Adrenal gland (tissue), 12 donors: Measurements from ENCODE around the gene GALT. TPM values are rescaled to one million over a fixed set of nuclear protein-coding genes. Genes with fewer than 3 reads are reported as not detected.
A peak's percentile ranks its signal among the peaks of the same experiment; 100 is the strongest.

Experiments
- DNase-seq, 7 donors: peaks; one replicate each; pipeline ENCODE4 v3.0.0-alpha.2; 2019 to 2020
- H3K27ac ChIP-seq, 5 donors: fragments of 200-600 bp; sonication (generic) in 4 of 5; 1 replicate in 3 of 5; 2 replicates in 2 of 5; pipeline versions ENCODE4 v1.5.1 to v1.8.0; 2016 to 2020; ENCODE audit warnings: mild to moderate bottlenecking in 1 of 5
- H3K27me3 ChIP-seq: fragments of 200-600 bp; 2 replicates; pipeline ENCODE4 v1.8.0; 2021
- H3K36me3 ChIP-seq, 2 donors: fragments of 200-600 bp; replicated peaks in 1 of 2; 1 replicate in 1 of 2; 2 replicates in 1 of 2; pipeline versions ENCODE4 v1.5.1 to v1.8.0; 2018 to 2022
- H3K4me1 ChIP-seq, 2 donors: fragments of 200-600 bp; replicated peaks in 1 of 2; 1 replicate in 1 of 2; 2 replicates in 1 of 2; pipeline versions ENCODE4 v1.5.1 to v1.8.0; 2018 to 2021
- H3K4me3 ChIP-seq, 4 donors: fragments of 200-600 bp; sonication (generic) in 3 of 4; one replicate each; pipeline ENCODE4 v1.5.1; 2016 to 2018
- H3K9me3 ChIP-seq, 3 donors: fragments of 200-600 bp; sonication (generic) in 1 of 3; replicated peaks in 1 of 3; 1 replicate in 2 of 3; 2 replicates in 1 of 3; pipeline versions ENCODE4 v1.5.1 to v1.8.0; 2016 to 2021
- POLR2A ChIP-seq, 2 donors: fragments of 450-650 bp; IDR thresholded peaks; one replicate each; pipeline ENCODE4 v1.6.1; 2017; ENCODE audit warnings: antibody characterized with exemption in 2 of 2, mild to moderate bottlenecking in 2 of 2, moderate library complexity in 1 of 2
- WGBS, 4 donors: extraction: QIAGEN DNeasy Blood & Tissue Kit in 2 of 4; methylation state at CpG; one replicate each; pipeline versions ENCODE4 v1.1.5 to v1.1.7; 2013 to 2017; 5-methylcytosine and 5-hydroxymethylcytosine counted together
- intact Hi-C, 2 donors: fragments of 100-400 bp; cut with DNase I; formaldehyde crosslinking; loops; one replicate each; pipeline versions ENCODE4 v1.14.1 to v1.15.0; 2022 to 2023
- polyA plus RNA-seq, 3 donors: library from polyadenylated mRNA; stranded (reverse); fragments of 200-250 nt in 2 of 3; fragments of 350-450 nt in 1 of 3; fragmentation: Illumina TruSeq in 1 of 3; extraction: RNeasy Lipid Tissue Mini Kit (QIAGEN cat#74804) in 1 of 3; gene quantifications; one replicate each; pipeline ENCODE4 v1.2.3, GENCODE V29; 2013 to 2014
- total RNA-seq, 9 donors: library from RNA; depleted of rRNA in 4 of 9; stranded (reverse); fragments of >200 nt in 4 of 9; fragments of 120-200 nt in 1 of 9; fragmentation: NEBNext Ultra II Directional in 1 of 9; extraction: Animal tissue kit (Norgen Biotek cat#: 25700) in 1 of 9; gene quantifications; one replicate each; pipeline versions ENCODE4 v1.1.0 to v1.2.4, GENCODE V29; 2013 to 2023
- TF ChIP-seq, protein P1 (sequence below), 6 experiments: fragments of 450-650 bp in 4 of 6; fragments of 200-600 bp in 2 of 6; sonication (generic) in 1 of 6; IDR thresholded peaks; 1 replicate in 5 of 6; 2 replicates in 1 of 6; pipeline versions ENCODE4 v1.5.1 to v1.8.0; 2016 to 2021; ENCODE audit warnings: antibody characterized with exemption in 6 of 6, mild to moderate bottlenecking in 2 of 6, moderate library complexity in 1 of 6
- donor health status: healthy with polysubstance abuse.
- donor health status: Bipolar disorder and iron deficiency.
- donor health status: DM: yes; HTN: yes; CAD: no.
- donor health status: DM: no; HTN: no; CAD: no.
- donor health status: DM: no; HTN: no; CAD: no.
- donor health status: DM: yes; HTN: yes; CAD: no.

The GALT gene
- total and polyA plus RNA-seq, 12 donors: 37.5 to 147 (median 87.6) TPM

DNA sequence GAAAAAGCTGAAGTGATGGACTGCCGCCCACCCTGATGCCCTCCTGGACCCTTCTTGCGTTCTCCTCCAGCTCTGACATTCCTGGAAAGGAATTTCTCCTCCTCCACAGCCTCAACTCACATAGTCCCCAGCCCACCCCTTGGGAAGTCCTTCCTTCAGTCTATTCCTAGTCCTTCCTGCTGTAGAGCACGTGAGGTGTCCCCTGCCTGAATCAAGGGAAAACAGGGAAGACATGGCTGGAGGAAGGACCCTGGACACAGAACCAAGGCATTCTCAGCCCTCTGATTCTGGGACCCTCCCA lies 21.3 kb upstream of the GALT start:
- H3K4me1 ChIP-seq: peaks cover 7 to 18% of the 10 kb centered on the region in 2 donors

DNA sequence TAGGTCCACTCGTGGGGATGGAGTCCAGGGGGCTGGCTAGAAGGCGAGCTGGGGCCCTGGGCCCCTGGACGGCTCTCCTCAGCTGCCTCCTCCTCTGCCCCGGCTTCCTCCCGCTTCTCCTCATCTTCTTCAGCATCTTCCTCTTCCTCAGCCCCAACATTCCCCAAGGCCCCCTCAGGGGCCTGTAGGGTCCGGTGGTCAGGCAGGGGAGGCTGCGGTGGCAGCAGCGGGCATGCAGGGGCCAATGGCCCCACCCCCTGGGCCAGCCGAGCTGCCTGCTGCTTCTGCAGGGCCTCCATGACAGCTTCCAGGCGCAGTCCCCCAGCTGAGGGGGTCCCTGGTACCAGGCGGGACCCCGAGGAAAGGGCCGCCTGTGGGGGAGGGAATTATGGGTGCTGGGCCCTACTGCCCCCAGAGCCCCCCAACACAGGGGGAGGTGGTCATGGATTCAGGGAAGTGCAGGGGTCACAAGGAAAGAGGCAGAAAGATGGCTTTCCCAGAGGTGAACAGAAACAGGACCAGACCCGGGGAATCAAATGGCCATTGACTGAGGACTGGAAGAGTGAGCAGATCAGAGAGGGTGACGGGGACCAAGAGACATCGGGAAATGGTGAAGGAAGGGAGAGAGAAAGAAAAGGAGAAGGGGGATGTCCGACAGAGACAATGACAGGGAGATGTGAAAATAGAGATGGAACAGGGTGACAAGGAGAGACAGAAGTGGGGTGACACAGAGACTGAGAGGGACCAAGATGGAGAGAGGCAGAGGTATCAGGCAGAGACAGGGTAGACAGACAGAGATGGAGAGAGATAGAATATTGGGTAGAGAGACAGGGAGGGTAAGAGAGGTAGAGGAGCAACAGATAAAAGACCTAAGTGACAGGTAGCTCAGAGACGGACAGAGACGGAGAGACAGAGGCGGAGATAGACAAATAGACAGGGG lies 18.5 kb upstream of the GALT start:
- 29 to 35% (median 32%) methylated on average over 15 to 20 of the region's 20 CpGs for WGBS, 4 donors
- Histone ChIP-seq H3K9me3 (no peaks in the 10 kb centered on the region), H3K4me3 (no peak overlapping the region), H3K4me1 (peaks cover 7 to 14% of the 10 kb centered on the region in 2 donors), H3K27me3 (peaks cover 60% of the 10 kb centered on the region), H3K27ac (no peak overlapping the region), H3K36me3 (no peaks in the 10 kb centered on the region)
- TF ChIP-seq POLR2A (IDR thresholded peaks at IDR 0.05): no peak
- TF ChIP-seq, protein P1, sequence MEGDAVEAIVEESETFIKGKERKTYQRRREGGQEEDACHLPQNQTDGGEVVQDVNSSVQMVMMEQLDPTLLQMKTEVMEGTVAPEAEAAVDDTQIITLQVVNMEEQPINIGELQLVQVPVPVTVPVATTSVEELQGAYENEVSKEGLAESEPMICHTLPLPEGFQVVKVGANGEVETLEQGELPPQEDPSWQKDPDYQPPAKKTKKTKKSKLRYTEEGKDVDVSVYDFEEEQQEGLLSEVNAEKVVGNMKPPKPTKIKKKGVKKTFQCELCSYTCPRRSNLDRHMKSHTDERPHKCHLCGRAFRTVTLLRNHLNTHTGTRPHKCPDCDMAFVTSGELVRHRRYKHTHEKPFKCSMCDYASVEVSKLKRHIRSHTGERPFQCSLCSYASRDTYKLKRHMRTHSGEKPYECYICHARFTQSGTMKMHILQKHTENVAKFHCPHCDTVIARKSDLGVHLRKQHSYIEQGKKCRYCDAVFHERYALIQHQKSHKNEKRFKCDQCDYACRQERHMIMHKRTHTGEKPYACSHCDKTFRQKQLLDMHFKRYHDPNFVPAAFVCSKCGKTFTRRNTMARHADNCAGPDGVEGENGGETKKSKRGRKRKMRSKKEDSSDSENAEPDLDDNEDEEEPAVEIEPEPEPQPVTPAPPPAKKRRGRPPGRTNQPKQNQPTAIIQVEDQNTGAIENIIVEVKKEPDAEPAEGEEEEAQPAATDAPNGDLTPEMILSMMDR (IDR thresholded peaks at IDR 0.05): no peak
- intact Hi-C loops: no loop called here
- no peak for DNase-seq

More for the DNA sequence above, 21.3 kb upstream of the GALT start:
- no peak overlapping the region for H3K27ac ChIP-seq
- TF ChIP-seq, protein P1 (IDR thresholded peaks at IDR 0.05): no peak
- TF ChIP-seq POLR2A (IDR thresholded peaks at IDR 0.05): no peak
- H3K27me3 ChIP-seq: peaks cover 69% of the 10 kb centered on the region
- no peaks in the 10 kb centered on the region for H3K36me3 ChIP-seq
- DNase-seq: no peak
- no peak overlapping the region for H3K4me3 ChIP-seq
- intact Hi-C loops: no loop called here
- 54 to 67% (median 66%) methylated on average over 3 of the region's 3 CpGs for WGBS, 4 donors
- no peaks in the 10 kb centered on the region for H3K9me3 ChIP-seq

DNA sequence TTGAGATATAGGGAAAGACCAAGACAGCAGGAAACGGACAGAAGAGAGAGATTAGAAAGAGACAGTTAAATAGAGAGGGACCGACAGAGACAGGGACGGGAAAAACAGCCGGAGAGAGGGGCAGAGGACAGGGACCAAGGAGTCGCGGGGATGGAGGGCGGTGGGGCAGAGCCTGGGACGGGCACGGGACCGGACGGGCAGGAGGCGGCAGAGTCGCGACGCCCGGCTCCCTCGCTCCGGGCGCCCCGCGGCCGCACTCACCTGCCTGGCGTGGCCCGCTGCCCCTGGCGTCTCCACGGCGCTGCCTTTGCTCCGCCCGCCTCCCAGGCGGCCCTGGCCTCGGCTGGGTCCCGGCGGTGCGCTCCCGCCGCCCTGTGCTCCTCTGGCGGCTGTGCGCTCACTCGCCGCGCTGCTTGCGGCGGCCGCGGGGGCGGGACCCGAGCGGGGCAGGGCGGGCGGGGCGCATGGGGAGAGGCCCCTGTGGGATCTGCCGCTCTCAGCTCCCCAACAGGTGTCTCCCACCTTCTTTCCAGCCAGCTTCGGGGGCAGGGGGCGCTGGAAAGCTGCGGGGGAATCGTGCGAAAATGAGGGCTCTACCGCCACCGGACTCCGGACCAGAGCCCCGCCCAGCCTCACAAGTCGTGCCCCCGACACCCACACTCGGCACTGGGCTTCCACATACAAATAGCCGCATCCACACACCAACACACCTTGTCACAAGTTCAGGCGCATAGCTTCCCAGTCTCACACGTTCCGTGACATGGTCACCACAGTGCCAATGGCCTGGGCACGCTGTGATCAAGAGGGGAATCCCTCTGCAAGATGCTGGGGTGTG lies 17.6 kb upstream of the GALT start, which contains the start of gene ARID3C:
Gene ARID3C (minus strand): TSS at position 411 of the 835 bp plus-strand sequence. CDS start 1,052 bp downstream, outside the sequence.
- no peaks in the 10 kb centered on the region for H3K36me3 ChIP-seq
- H3K9me3 ChIP-seq: no peaks in the 10 kb centered on the region
- 2 to 6% (median 2%) methylated on average over 19 to 69 of the region's 69 CpGs for WGBS, 4 donors
- TF ChIP-seq, protein P1 (IDR thresholded peaks at IDR 0.05): no peak
- TF ChIP-seq POLR2A (IDR thresholded peaks at IDR 0.05): no peak
- H3K27me3 ChIP-seq: peaks cover 51% of the 10 kb centered on the region
- H3K27ac ChIP-seq: no peak within 1 kb of the TSS
- H3K4me1 ChIP-seq: peaks cover 7 to 11% of the 10 kb centered on the region in 2 donors
- peak in 1 of 7 donors; percentile 47 for DNase-seq
- intact Hi-C loops: no loop called here
- peak within 1 kb of the TSS in 2 of 4 donors; percentile 11 to 52 for H3K4me3 ChIP-seq

DNA sequence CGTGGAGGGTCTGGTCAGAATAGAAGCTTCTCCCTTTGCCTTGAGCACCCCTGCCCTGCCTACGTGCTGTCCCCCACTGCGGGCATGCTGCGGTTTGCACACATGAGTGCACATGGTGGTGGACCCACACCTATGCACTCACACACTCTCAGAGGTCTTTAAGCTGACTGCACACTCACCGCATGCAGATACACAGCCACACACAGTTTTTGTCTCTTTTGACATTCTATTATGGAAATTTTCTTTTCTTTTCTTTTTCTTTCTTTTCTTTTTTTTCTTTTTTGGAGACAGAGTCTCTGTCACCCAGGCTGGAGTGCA lies 17.0 kb upstream of the GALT start:
- no peaks in the 10 kb centered on the region for H3K36me3 ChIP-seq
- DNase-seq: no peak
- peaks cover 47% of the 10 kb centered on the region for H3K27me3 ChIP-seq
- H3K4me1 ChIP-seq: peaks cover 7 to 11% of the 10 kb centered on the region in 2 donors
- WGBS, 4 donors: 22 to 39% (median 31%) methylated on average over 4 to 5 of the region's 5 CpGs
- H3K4me3 ChIP-seq: no peak overlapping the region
- no peak overlapping the region for H3K27ac ChIP-seq
- intact Hi-C loops: no loop called here
- no peaks in the 10 kb centered on the region for H3K9me3 ChIP-seq
- TF ChIP-seq POLR2A (IDR thresholded peaks at IDR 0.05): no peak
- TF ChIP-seq, protein P1 (IDR thresholded peaks at IDR 0.05): no peak
